Measurements from ENCODE around the gene DOCK4.

The DOCK4 gene

GRCh38 chr7:112189691-112190090, 16.5 kb downstream of the DOCK4 start:
- no peak for DNase-seq (ENCODE audit: low spot score)

- no peak for DNase-seq (ENCODE audit: low spot score)
Measured at GRCh38 chr7:112188257-112188656, 17.9 kb downstream of the DOCK4 start.

- no peak for DNase-seq (ENCODE audit: low spot score)
Measured at GRCh38 chr7:112186300-112186699, 19.9 kb downstream of the DOCK4 start.

- peak; percentile 55 for DNase-seq (ENCODE audit: low spot score)
Measured at GRCh38 chr7:112185005-112185834, 21.0 kb downstream of the DOCK4 start.

- DNase-seq (ENCODE audit: low spot score) = peak; percentile 89
Measured at GRCh38 chr7:112184455-112184854, 21.7 kb downstream of the DOCK4 start.

GRCh38 chr7:112183266-112183665, 22.9 kb downstream of the DOCK4 start:
- DNase-seq (ENCODE audit: low spot score) = no peak

- DNase-seq (ENCODE audit: low spot score) = peak; percentile 94
Measured at GRCh38 chr7:112182749-112183148, 23.4 kb downstream of the DOCK4 start.

GRCh38 chr7:112180223-112180622, 26.0 kb downstream of the DOCK4 start:
- DNase-seq (ENCODE audit: low spot score) = no peak

GRCh38 chr7:112176693-112177415, 29.3 kb downstream of the DOCK4 start:
- no peak for DNase-seq (ENCODE audit: low spot score)

GRCh38 chr7:112176241-112176640, 30.0 kb downstream of the DOCK4 start:
- DNase-seq (ENCODE audit: low spot score) = no peak

- DNase-seq (ENCODE audit: low spot score) = no peak
Measured at GRCh38 chr7:112174192-112174591, 32.0 kb downstream of the DOCK4 start.

- DNase-seq (ENCODE audit: low spot score) = no peak
Measured at GRCh38 chr7:112173568-112173905, 32.7 kb downstream of the DOCK4 start.

GRCh38 chr7:112172870-112173567, 33.2 kb downstream of the DOCK4 start:
- DNase-seq (ENCODE audit: low spot score) = peak; percentile 58

- DNase-seq (ENCODE audit: low spot score) = no peak
Measured at GRCh38 chr7:112171673-112172072, 34.5 kb downstream of the DOCK4 start.

GRCh38 chr7:112168915-112169314, 37.3 kb downstream of the DOCK4 start:
- no peak for DNase-seq (ENCODE audit: low spot score)

- peak; percentile 58 for DNase-seq (ENCODE audit: low spot score)
Measured at GRCh38 chr7:112167147-112167546, 39.1 kb downstream of the DOCK4 start.

GRCh38 chr7:112162784-112163506, 43.3 kb downstream of the DOCK4 start:
- peak; percentile 56 for DNase-seq (ENCODE audit: low spot score)

GRCh38 chr7:112162142-112162766, 43.9 kb downstream of the DOCK4 start:
- peak; percentile 94 for DNase-seq (ENCODE audit: low spot score)

- DNase-seq (ENCODE audit: low spot score) = peak; percentile 30
Measured at GRCh38 chr7:112161253-112162141, 44.7 kb downstream of the DOCK4 start.

- peak; percentile 19 for DNase-seq (ENCODE audit: low spot score)
Measured at GRCh38 chr7:112160771-112161150, 45.4 kb downstream of the DOCK4 start.

Data from pons (tissue), 1 donor.